Lower leg skin (tissue), 3 donors: ENCODE data around the gene SGCE.

Experiments
- CTCF ChIP-seq, 3 donors: fragments of 450-650 bp; IDR thresholded peaks; one replicate each; pipeline ENCODE4 v1.5.1; 2016; ENCODE audit warnings: antibody characterized with exemption in 3 of 3, mild to moderate bottlenecking in 3 of 3, moderate library complexity in 2 of 3
- POLR2A ChIP-seq, 2 donors: fragments of 450-650 bp; IDR thresholded peaks; one replicate each; pipeline ENCODE4 v1.6.1; 2016 to 2017; ENCODE audit warnings: antibody characterized with exemption in 2 of 2, mild to moderate bottlenecking in 1 of 2, moderate library complexity in 1 of 2

GRCh38 chr7:94671444-94672235 is 15.7 kb upstream of the SGCE start:
- TF ChIP-seq CTCF (IDR thresholded peaks at IDR 0.05) (no peak), POLR2A (IDR thresholded peaks at IDR 0.05) (no peak)
